ENCODE results near the gene FAAP100.

DNA sequence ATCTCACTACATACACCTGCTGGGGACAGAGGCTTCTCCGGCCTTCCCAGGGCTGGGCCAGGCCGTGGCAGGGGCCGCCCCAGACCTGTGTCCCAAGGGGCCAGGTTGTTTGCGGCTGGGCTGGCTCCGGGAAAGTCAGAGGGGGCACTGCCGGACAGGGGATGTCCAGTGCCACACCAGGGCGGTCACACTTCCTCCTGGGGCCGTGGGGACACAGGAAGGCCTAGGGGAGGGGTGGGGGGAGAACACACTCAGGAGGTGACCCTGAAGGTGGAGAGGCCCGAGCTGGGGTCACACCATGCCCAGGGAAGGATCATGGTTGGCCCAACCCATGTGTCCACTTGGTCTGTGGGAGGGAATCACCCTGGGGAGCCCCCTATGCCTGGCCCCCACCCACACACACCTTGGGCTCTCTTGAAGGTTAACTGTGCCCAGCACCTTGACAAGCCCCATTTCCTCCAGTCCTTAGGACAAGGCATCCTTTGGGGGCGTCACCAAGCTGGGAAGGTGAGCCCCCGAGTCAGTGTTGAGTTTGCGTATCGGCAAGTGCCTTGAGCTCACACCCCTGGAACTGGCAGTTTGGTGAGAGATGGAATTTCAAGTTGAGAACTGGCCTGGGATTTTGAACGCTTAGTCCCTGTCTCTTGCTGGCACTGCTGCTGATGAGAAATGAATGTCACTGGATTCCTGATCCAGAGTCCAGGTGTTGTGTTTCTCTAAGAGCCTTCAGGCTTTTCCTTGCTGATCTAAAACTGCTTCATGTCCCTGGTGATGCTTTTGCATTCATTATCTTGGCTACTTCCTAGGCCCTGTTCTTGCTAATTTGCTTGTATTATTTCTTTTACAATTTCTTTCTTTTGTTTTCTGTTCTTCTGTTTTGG lies 31.9 kb downstream of the FAAP100 start:
- TF ChIP-seq, protein P1, sequence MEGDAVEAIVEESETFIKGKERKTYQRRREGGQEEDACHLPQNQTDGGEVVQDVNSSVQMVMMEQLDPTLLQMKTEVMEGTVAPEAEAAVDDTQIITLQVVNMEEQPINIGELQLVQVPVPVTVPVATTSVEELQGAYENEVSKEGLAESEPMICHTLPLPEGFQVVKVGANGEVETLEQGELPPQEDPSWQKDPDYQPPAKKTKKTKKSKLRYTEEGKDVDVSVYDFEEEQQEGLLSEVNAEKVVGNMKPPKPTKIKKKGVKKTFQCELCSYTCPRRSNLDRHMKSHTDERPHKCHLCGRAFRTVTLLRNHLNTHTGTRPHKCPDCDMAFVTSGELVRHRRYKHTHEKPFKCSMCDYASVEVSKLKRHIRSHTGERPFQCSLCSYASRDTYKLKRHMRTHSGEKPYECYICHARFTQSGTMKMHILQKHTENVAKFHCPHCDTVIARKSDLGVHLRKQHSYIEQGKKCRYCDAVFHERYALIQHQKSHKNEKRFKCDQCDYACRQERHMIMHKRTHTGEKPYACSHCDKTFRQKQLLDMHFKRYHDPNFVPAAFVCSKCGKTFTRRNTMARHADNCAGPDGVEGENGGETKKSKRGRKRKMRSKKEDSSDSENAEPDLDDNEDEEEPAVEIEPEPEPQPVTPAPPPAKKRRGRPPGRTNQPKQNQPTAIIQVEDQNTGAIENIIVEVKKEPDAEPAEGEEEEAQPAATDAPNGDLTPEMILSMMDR (IDR thresholded peaks at IDR 0.05) = no peak
- no peak for TF ChIP-seq POLR2A (IDR thresholded peaks at IDR 0.05)

Data from uterus (tissue), 2 donors.